Smooth muscle cell (in vitro differentiated cells): ENCODE data around the gene SPOPL. TPM values are rescaled to one million over a fixed set of nuclear protein-coding genes. Genes with fewer than 3 reads are reported as not detected.

Experiments
- DNase-seq: peaks from one replicate; lab custom pipeline; 2025; ENCODE audit not compliant: unreplicated experiment; lab: John Stamatoyannopoulos, UW
- H2AFZ ChIP-seq: fragments of 200-600 bp; sonication (generic); 2 replicates; pipeline ENCODE4 v1.6.0; 2016; ENCODE audit warnings: antibody characterized with exemption, low read depth, mild to moderate bottlenecking
- H3F3A ChIP-seq: fragments of 200-600 bp; sonication (generic); 2 replicates; pipeline ENCODE4 v1.6.0; 2017; ENCODE audit warnings: antibody characterized with exemption, low read depth
- H3K27ac ChIP-seq: fragments of 200-600 bp; sonication (generic); 2 replicates; pipeline ENCODE4 v1.5.1; 2016; ENCODE audit warnings: low read depth, mild to moderate bottlenecking
- H3K27me3 ChIP-seq: fragments of 200-600 bp; sonication (generic); 2 replicates; pipeline ENCODE4 v1.6.1; 2016; ENCODE audit warnings: low read depth, mild to moderate bottlenecking
- H3K36me3 ChIP-seq: fragments of 200-600 bp; sonication (generic); 2 replicates; pipeline ENCODE4 v1.5.1; 2016; ENCODE audit warnings: low read depth
- H3K4me1 ChIP-seq: fragments of 200-600 bp; sonication (generic); 2 replicates; pipeline ENCODE4 v1.5.1; 2016; ENCODE audit warnings: low read depth
- H3K4me2 ChIP-seq: fragments of 200-600 bp; sonication (generic); 2 replicates; pipeline ENCODE4 v1.6.0; 2016; ENCODE audit warnings: mild to moderate bottlenecking
- H3K4me3 ChIP-seq: fragments of 200-600 bp; sonication (generic); 2 replicates; pipeline ENCODE4 v1.5.1; 2016; ENCODE audit warnings: mild to moderate bottlenecking
- H3K79me2 ChIP-seq: fragments of 200-600 bp; sonication (generic); 2 replicates; pipeline ENCODE4 v1.6.0; 2016; ENCODE audit warnings: low read depth, mild to moderate bottlenecking
- H3K9ac ChIP-seq: fragments of 200-600 bp; sonication (generic); 2 replicates; pipeline ENCODE4 v1.6.0; 2016; ENCODE audit warnings: low read depth
- H3K9me3 ChIP-seq: fragments of 200-600 bp; sonication (generic); replicated peaks from 2 replicates; pipeline ENCODE4 v1.5.1; 2016; ENCODE audit warnings: low read depth
- H4K20me1 ChIP-seq: fragments of 200-600 bp; sonication (generic); 2 replicates; pipeline ENCODE4 v1.6.0; 2016; ENCODE audit warnings: low read depth
- CTCF ChIP-seq: fragments of 200-600 bp; sonication (generic); IDR thresholded peaks from 2 replicates; pipeline ENCODE4 v1.5.1; 2017; ENCODE audit warnings: borderline replicate concordance, mild to moderate bottlenecking, antibody characterized with exemption; ENCODE audit not compliant: insufficient read depth, poor library complexity, severe bottlenecking
- WGBS: methylation state at CpG from one replicate; pipeline ENCODE4 v1.1.7; 2016; ENCODE audit warnings: low lambda C conversion rate; 5-methylcytosine and 5-hydroxymethylcytosine counted together
- polyA plus RNA-seq: library from polyadenylated mRNA; unstranded; fragments of >200 nt; fragmentation: Nextera tagmentation; extraction: Ambion mirVana; gene quantifications from 2 replicates; pipeline ENCODE4 v1.2.1, GENCODE V29; 2016
- total RNA-seq: library from RNA; depleted of rRNA; stranded (reverse); fragments of >200 nt; gene quantifications from 2 replicates; pipeline ENCODE4 v1.2.3, GENCODE V29; 2014

SPOPL gene
- total and polyA plus RNA-seq, 2 experiments from 2014 or later: 3.7 to 27.7 TPM

- no peak for DNase-seq
- H4K20me1 ChIP-seq: no peaks in the 10 kb centered on the region
- no peak overlapping the region for H3K4me3 ChIP-seq
- H3K27me3 ChIP-seq: no peaks in the 10 kb centered on the region
- no peak overlapping the region for H2AFZ ChIP-seq
- H3K4me1 ChIP-seq: no peaks in the 10 kb centered on the region
- peaks cover 5% of the 10 kb centered on the region for H3K9me3 ChIP-seq
- H3K79me2 ChIP-seq: no peaks in the 10 kb centered on the region
- H3K9ac ChIP-seq: no peak overlapping the region
- H3K27ac ChIP-seq: no peak overlapping the region
- H3F3A ChIP-seq: no peaks in the 10 kb centered on the region
- no peak overlapping the region for H3K4me2 ChIP-seq
- no peaks in the 10 kb centered on the region for H3K36me3 ChIP-seq
- TF ChIP-seq CTCF: no peak
- 0% methylated on average over 1 of the region's 1 CpG for WGBS
Observed at GRCh38 chr2:138468617-138469016, 33.0 kb upstream of the SPOPL start.

GRCh38 chr2:138469411-138469810, 32.2 kb upstream of the SPOPL start:
- H3K9ac ChIP-seq: no peak overlapping the region
- no peaks in the 10 kb centered on the region for H3K79me2 ChIP-seq
- H2AFZ ChIP-seq: no peak overlapping the region
- no peak overlapping the region for H3K27ac ChIP-seq
- no peak overlapping the region for H3K4me3 ChIP-seq
- H3K9me3 ChIP-seq: no peaks in the 10 kb centered on the region
- WGBS: 96% methylated on average over 1 of the region's 1 CpG
- H3K4me1 ChIP-seq: no peaks in the 10 kb centered on the region
- H3K36me3 ChIP-seq: no peaks in the 10 kb centered on the region
- no peak for TF ChIP-seq CTCF
- DNase-seq: no peak
- H4K20me1 ChIP-seq: no peaks in the 10 kb centered on the region
- H3K27me3 ChIP-seq: no peaks in the 10 kb centered on the region
- no peak overlapping the region for H3K4me2 ChIP-seq
- H3F3A ChIP-seq: no peaks in the 10 kb centered on the region

- Histone ChIP-seq H3K27ac (no peak overlapping the region), H2AFZ (no peak overlapping the region), H3F3A (no peaks in the 10 kb centered on the region), H3K36me3 (no peaks in the 10 kb centered on the region), H3K27me3 (no peaks in the 10 kb centered on the region), H3K9me3 (no peaks in the 10 kb centered on the region), H4K20me1 (no peaks in the 10 kb centered on the region), H3K4me2 (no peak overlapping the region), H3K79me2 (no peaks in the 10 kb centered on the region), H3K9ac (no peak overlapping the region), H3K4me1 (no peaks in the 10 kb centered on the region), H3K4me3 (no peak overlapping the region)
- DNase-seq: no peak
- TF ChIP-seq CTCF: no peak
- WGBS: 96% methylated on average over 5 of the region's 5 CpGs
Observed at GRCh38 chr2:138470941-138471340, 30.6 kb upstream of the SPOPL start.

- 31% methylated on average over 4 of the region's 4 CpGs for WGBS
- H3K36me3 ChIP-seq: no peaks in the 10 kb centered on the region
- no peak overlapping the region for H2AFZ ChIP-seq
- H3K27me3 ChIP-seq: no peaks in the 10 kb centered on the region
- H3K79me2 ChIP-seq: no peaks in the 10 kb centered on the region
- no peaks in the 10 kb centered on the region for H3F3A ChIP-seq
- H3K4me2 ChIP-seq: no peak overlapping the region
- no peaks in the 10 kb centered on the region for H3K4me1 ChIP-seq
- no peaks in the 10 kb centered on the region for H3K9me3 ChIP-seq
- no peak for DNase-seq
- no peak for TF ChIP-seq CTCF
- H3K4me3 ChIP-seq: no peak overlapping the region
- H4K20me1 ChIP-seq: no peaks in the 10 kb centered on the region
- no peak overlapping the region for H3K9ac ChIP-seq
- H3K27ac ChIP-seq: no peak overlapping the region
Observed at GRCh38 chr2:138474100-138474825, 27.3 kb upstream of the SPOPL start.
